Small intestine (tissue), 7 donors: ENCODE results near the gene CPNE1. TPM values are rescaled to one million over a fixed set of nuclear protein-coding genes. Genes with fewer than 3 reads are reported as not detected.

Source experiments
- DNase-seq, 2 donors: peaks; one replicate each; pipeline versions ENCODE4 v3.0.0 to v3.0.0-alpha.2; 2013
- FAIRE-seq: peaks from 2 replicates; lab custom pipeline; 2012; peaks lifted over from hg19 to GRCh38; lab: Jason Lieb, UNC
- H3K27ac ChIP-seq, 3 donors: one replicate each; pipeline ENCODE4 v1.5.1; 2013; ENCODE audit warnings: low read length in 2 of 3, mild to moderate bottlenecking in 2 of 3, control low read depth in 1 of 3, inconsistent platforms in 1 of 3, low read depth in 1 of 3, moderate library complexity in 1 of 3
- H3K27me3 ChIP-seq, 3 donors: one replicate each; pipeline ENCODE4 v1.6.1; 2013; ENCODE audit warnings: low read length in 3 of 3, inconsistent platforms in 1 of 3; ENCODE audit not compliant: control insufficient read depth in 3 of 3, insufficient read depth in 3 of 3
- H3K36me3 ChIP-seq, 3 donors: one replicate each; pipeline ENCODE4 v1.6.1; 2013; ENCODE audit warnings: low read length in 3 of 3, inconsistent platforms in 1 of 3, low read depth in 1 of 3, mild to moderate bottlenecking in 1 of 3, moderate library complexity in 1 of 3; ENCODE audit not compliant: control insufficient read depth in 3 of 3, insufficient read depth in 2 of 3
- H3K4me1 ChIP-seq, 3 donors: one replicate each; pipeline ENCODE4 v1.6.1; 2013; ENCODE audit warnings: low read length in 2 of 3, inconsistent platforms in 1 of 3, low read depth in 1 of 3, mild to moderate bottlenecking in 1 of 3, moderate library complexity in 1 of 3; ENCODE audit not compliant: control insufficient read depth in 3 of 3, insufficient read depth in 2 of 3
- H3K4me3 ChIP-seq, 3 donors: one replicate each; pipeline ENCODE4 v1.5.1; 2013; ENCODE audit warnings: low read length in 3 of 3, control low read depth in 1 of 3, inconsistent platforms in 1 of 3, low read depth in 1 of 3, mild to moderate bottlenecking in 1 of 3, moderate library complexity in 1 of 3
- H3K9me3 ChIP-seq, 2 donors: one replicate each; pipeline ENCODE4 v1.6.1; 2013; ENCODE audit warnings: low read depth in 1 of 2, low read length in 1 of 2; ENCODE audit not compliant: control insufficient read depth in 2 of 2, insufficient read depth in 1 of 2
- WGBS, 3 donors: extraction: QIAGEN DNeasy Blood & Tissue Kit; methylation state at CpG; one replicate each; pipeline ENCODE4 v1.1.7; 2013; 5-methylcytosine and 5-hydroxymethylcytosine counted together
- polyA plus RNA-seq, 4 donors: library from polyadenylated mRNA; stranded (reverse) in 3 of 4; unstranded in 1 of 4; fragments of 200-250 nt in 3 of 4; fragments of 120-200 nt in 1 of 4; gene quantifications; one replicate each; pipeline versions ENCODE4 v1.2.1 to v1.2.3, GENCODE V29; 2013
- donor health status: healthy with polysubstance abuse.
- donor health status: control.
- donor health status: control.
- donor health status: Bipolar disorder and iron deficiency.
- donor health status: healthy.

CPNE1 gene
- polyA plus RNA-seq, 4 donors = 94.3 to 132 (median 113) TPM

DNA sequence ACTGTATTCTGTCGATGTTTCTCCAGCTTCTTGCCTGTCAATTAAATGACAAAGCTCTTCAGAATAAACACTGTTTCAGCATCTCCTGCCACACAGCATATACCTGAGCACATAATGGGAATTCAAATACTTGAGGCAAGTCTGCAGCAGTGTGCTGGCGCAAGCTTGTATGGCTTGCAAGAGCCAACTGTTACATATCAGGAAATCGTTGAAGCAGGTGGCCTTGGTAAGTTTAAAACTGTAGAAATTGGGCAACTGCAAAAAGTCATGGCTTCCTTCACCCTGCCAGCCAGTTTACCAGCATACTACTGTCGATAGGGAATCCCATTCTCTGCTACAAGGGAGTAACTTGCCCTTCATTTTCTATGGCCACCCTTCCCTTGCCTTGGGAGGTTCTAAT is 23.0 kb downstream of the CPNE1 start:
- Histone ChIP-seq H3K27ac (no peak overlapping the region), H3K4me1 (no peaks in the 10 kb centered on the region), H3K36me3 (peaks cover 0 to 4% (median 0%) of the 10 kb centered on the region in 3 donors), H3K9me3 (no peaks in the 10 kb centered on the region), H3K4me3 (no peak overlapping the region), H3K27me3 (no peaks in the 10 kb centered on the region)
- DNase-seq = no peak
- 81 to 93% (median 89%) methylated on average over 4 of the region's 4 CpGs for WGBS, 3 donors
- no peak for FAIRE-seq

DNA sequence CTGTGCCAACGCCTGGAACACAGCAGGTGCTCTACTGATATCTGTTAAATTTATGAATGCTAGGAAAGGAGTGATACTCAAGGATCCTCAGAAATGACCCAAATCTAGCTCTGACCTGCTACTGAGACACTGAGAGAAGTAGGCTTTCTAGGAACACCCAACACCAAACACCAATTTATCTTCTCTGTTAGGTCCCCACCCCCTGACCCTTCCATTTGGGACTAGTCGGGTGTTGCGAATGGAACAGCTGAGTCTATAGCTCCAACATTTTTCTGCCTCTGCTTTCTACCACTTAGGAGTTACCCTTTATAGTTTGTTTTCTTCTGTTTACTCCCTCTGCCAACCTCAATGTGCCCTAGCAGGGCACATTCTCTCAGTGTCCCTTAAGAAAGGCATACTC is 24.0 kb downstream of the CPNE1 start:
- Histone ChIP-seq H3K27me3 (no peaks in the 10 kb centered on the region), H3K36me3 (peaks cover 0 to 4% (median 0%) of the 10 kb centered on the region in 3 donors), H3K4me3 (no peak overlapping the region), H3K4me1 (peaks cover 0 to 5% (median 2%) of the 10 kb centered on the region in 3 donors), H3K9me3 (no peaks in the 10 kb centered on the region), H3K27ac (no peak overlapping the region)
- DNase-seq = no peak
- FAIRE-seq = no peak
- 75 to 85% (median 79%) methylated on average over 3 of the region's 3 CpGs for WGBS, 3 donors

DNA sequence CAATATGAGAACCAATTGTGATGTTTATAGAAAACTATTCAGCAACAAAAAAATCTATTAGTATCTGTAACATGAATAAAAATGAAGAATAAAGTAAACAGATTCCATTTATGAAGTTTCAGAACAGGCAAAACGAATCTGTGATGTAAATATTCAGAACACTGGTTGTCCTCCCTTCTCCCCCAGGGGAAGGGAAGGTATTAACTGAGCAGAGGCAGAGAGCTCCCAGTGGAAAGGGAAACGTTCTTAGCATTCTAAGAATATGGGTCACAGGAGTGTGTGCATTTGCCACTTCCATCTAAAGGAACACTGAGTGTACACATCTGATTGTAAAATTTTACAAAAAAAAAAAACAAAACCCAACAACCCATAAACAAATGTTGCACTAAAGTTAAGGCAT is 25.9 kb downstream of the CPNE1 start:
- DNase-seq = no peak
- no peak for FAIRE-seq

DNA sequence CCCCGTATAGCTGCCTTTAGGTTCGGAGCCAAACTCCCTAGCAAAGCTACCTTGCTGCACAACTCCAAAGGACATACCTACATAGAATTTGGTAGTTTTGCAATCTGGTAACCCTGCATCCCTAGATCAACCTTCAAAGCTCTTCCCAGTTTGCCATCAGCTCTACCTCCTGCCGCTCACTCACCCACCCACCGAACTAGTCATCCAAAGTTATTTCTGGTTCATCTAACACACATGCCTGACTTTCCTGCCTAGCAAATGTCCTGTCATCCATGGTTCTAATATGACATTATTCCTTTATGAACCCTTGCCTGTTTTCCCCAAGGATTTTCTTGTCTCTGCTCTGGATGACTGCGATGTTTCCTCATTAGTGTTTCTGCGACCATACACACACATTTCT is 27.4 kb downstream of the CPNE1 start:
- Histone ChIP-seq H3K4me3 (no peak overlapping the region), H3K27ac (no peak overlapping the region), H3K27me3 (no peaks in the 10 kb centered on the region), H3K9me3 (no peaks in the 10 kb centered on the region), H3K4me1 (peaks cover 0 to 10% (median 2%) of the 10 kb centered on the region in 3 donors), H3K36me3 (peaks cover 0 to 5% (median 0%) of the 10 kb centered on the region in 3 donors)
- WGBS, 3 donors = 92 to 94% (median 94%) methylated on average over 6 of the region's 6 CpGs
- FAIRE-seq = no peak
- DNase-seq = no peak

More for the DNA sequence above, 25.9 kb downstream of the CPNE1 start:
- WGBS, 3 donors = 52 to 71% (median 63%) methylated on average over 2 of the region's 2 CpGs
- Histone ChIP-seq H3K27me3 (no peaks in the 10 kb centered on the region), H3K4me3 (no peak overlapping the region), H3K9me3 (no peaks in the 10 kb centered on the region), H3K36me3 (peaks cover 0 to 2% (median 0%) of the 10 kb centered on the region in 3 donors), H3K4me1 (peaks cover 0 to 10% (median 2%) of the 10 kb centered on the region in 3 donors), H3K27ac (no peak overlapping the region)

DNA sequence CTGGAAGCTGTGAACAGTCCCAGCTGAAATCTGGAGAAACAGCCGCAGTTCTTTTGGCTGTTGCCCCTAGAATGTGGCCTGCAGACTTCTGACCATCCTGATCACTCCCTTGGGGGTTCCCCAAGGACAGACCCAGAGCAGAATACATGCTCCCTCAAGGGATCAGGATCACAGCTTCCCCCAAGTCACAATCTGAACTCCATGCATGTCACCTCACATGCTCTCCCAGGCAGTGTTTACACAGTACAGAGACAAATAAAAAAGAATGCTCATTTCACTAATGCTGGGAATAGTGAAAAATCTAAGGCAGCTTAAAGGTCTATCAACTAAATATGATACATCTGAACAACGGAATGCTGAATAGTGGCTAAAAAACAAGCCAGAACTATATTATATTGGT is 28.6 kb downstream of the CPNE1 start:
- no peak overlapping the region for H3K27ac ChIP-seq
- peaks cover 0 to 16% (median 4%) of the 10 kb centered on the region in 3 donors for H3K36me3 ChIP-seq
- no peak overlapping the region for H3K4me3 ChIP-seq
- no peaks in the 10 kb centered on the region for H3K27me3 ChIP-seq
- WGBS, 3 donors = 87 to 89% (median 88%) methylated on average over 2 of the region's 2 CpGs
- DNase-seq = no peak
- H3K9me3 ChIP-seq = no peaks in the 10 kb centered on the region
- FAIRE-seq = no peak
- peaks cover 0 to 10% (median 2%) of the 10 kb centered on the region in 3 donors for H3K4me1 ChIP-seq

DNA sequence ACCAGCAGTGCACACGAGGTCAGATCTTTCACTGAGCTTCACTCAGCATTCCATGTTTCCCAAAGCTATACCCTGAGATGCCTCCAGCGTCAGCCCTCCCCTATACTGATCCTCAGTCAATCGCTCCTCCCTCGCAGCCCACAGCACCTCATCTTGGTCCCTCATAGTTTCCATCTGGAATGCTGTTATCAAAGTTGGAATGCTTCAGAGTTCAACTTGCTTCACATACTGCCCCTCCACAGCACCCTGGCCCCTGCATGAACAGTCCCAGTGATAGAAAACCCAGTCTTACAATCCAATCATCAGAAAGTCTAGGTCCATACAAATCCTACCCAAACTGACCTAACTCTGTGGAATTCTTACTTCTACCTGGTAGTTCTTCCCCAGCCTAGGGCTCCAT is 29.0 kb downstream of the CPNE1 start:
- Histone ChIP-seq H3K36me3 (peaks cover 0 to 21% (median 6%) of the 10 kb centered on the region in 3 donors), H3K9me3 (no peaks in the 10 kb centered on the region), H3K27ac (no peak overlapping the region), H3K27me3 (no peaks in the 10 kb centered on the region), H3K4me3 (no peak overlapping the region), H3K4me1 (peaks cover 0 to 10% (median 2%) of the 10 kb centered on the region in 3 donors)
- DNase-seq (peak in 1 of 2 donors; percentile 45), FAIRE-seq (no peak)
- whole genome bisulfite sequencing, 3 donors = 81 to 91% (median 82%) methylated on average over 4 of the region's 4 CpGs

DNA sequence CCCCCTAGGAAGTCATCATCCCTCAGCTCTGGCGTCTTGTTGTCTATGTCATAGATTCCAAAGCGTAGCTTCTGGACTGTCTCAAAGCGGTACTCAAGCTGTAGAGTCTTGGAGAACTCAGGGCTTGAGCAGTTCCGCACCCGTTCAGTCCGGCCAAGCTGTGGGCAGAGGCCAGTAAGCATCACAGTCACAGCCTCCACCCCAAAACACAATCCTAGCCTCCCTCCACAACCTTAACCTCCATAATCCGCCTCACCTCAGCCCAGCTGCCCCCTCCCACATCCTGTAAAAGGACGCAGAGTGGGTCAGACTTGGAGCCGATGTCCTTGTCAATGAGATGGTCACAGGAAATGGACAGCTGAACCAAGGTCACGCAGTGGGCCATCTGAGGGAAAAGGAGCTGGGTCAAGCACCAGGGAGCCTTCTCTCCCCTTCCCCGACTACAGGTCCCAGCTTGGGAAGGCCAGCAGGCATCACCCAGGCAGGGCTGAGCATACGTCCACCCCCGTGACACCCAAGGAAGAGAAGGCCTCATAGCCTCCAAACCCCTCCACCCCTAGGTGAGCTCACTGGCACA is 32.1 kb downstream of the CPNE1 start:
- 96 to 97% (median 96%) methylated on average over 13 of the region's 13 CpGs for WGBS, 3 donors
- Histone ChIP-seq H3K27ac (no peak overlapping the region), H3K4me3 (no peak overlapping the region), H3K4me1 (peaks cover 0 to 10% (median 2%) of the 10 kb centered on the region in 3 donors), H3K27me3 (no peaks in the 10 kb centered on the region), H3K36me3 (peaks cover 3 to 35% (median 12%) of the 10 kb centered on the region in 3 donors), H3K9me3 (no peaks in the 10 kb centered on the region)
- DNase-seq = no peak
- FAIRE-seq = no peak

DNA sequence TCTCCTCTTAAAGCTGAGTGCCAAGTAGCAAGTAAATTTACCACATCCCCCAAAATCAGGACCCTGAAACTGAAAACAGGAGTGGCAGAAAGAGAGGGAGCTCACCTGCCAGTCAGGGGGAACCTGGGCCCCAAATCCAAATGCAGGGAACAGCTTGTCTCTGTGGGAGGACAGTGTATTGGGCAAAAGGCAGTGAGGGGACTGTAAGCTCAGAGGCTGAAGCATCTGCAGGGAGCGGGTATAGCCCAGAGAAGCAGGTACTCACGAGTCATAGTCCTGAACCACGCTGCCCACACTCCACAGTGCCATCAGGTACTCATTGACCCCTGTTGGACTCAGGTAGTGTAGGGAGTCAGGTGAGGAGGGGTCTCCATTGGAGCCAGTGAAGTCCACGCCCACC is 34.1 kb downstream of the CPNE1 start:
- DNase-seq (no peak), FAIRE-seq (no peak)
- no peak overlapping the region for H3K27ac ChIP-seq
- H3K27me3 ChIP-seq = no peaks in the 10 kb centered on the region
- 93 to 98% (median 94%) methylated on average over 4 of the region's 4 CpGs for WGBS, 3 donors
- H3K9me3 ChIP-seq = no peaks in the 10 kb centered on the region
- H3K4me1 ChIP-seq = peaks cover 0 to 4% (median 0%) of the 10 kb centered on the region in 3 donors
- H3K4me3 ChIP-seq = no peak overlapping the region
- peaks cover 3 to 50% (median 15%) of the 10 kb centered on the region in 3 donors for H3K36me3 ChIP-seq
